DOHH2 (cell line): Measurements from ENCODE around the gene TMEM225.

Source experiments
- EZH2phosphoT487 ChIP-seq: fragments of 200-600 bp; sonication (generic); IDR thresholded peaks from 2 replicates; pipeline ENCODE4 v1.6.1; 2017; ENCODE audit warnings: borderline replicate concordance, mild to moderate bottlenecking, antibody characterized with exemption, low read length, moderate library complexity, mixed read lengths
- TF ChIP-seq, protein P1 (sequence below): fragments of 200-600 bp; sonication (generic); IDR thresholded peaks from one replicate; pipeline ENCODE4 v1.5.1; 2014; ENCODE audit warnings: antibody characterized with exemption, mild to moderate bottlenecking, low read depth, low read length; ENCODE audit not compliant: poor library complexity, severe bottlenecking

DNA sequence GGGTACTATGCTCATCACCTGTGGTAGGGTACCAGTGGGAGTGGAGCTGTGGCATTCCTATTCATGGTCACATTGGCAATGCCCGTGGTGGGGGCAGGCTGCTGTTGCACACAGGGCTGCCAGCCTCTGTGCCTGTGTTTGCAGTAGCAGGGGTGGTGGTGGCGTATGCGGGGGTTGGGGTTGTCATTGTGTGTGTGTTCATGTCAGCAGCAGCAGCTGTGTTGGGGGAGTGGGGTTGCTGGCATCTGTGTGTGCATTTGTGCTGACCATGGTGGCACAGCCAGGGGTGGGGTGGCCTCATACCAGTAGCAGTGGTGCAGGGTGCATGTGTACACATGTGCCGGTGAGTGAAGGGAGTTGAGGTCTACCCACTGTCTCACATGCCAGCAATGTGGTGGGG is 34.4 kb downstream of the TMEM225 start:
- TF ChIP-seq EZH2phosphoT487: no peak
- TF ChIP-seq, protein P1, sequence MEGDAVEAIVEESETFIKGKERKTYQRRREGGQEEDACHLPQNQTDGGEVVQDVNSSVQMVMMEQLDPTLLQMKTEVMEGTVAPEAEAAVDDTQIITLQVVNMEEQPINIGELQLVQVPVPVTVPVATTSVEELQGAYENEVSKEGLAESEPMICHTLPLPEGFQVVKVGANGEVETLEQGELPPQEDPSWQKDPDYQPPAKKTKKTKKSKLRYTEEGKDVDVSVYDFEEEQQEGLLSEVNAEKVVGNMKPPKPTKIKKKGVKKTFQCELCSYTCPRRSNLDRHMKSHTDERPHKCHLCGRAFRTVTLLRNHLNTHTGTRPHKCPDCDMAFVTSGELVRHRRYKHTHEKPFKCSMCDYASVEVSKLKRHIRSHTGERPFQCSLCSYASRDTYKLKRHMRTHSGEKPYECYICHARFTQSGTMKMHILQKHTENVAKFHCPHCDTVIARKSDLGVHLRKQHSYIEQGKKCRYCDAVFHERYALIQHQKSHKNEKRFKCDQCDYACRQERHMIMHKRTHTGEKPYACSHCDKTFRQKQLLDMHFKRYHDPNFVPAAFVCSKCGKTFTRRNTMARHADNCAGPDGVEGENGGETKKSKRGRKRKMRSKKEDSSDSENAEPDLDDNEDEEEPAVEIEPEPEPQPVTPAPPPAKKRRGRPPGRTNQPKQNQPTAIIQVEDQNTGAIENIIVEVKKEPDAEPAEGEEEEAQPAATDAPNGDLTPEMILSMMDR: no peak
